ENCODE measurements around the gene ACOXL. TPM values are rescaled to one million over a fixed set of nuclear protein-coding genes. Genes with fewer than 3 reads are reported as not detected.

Gene ACOXL
- total and polyA plus RNA-seq, 9 of the 15 experiments (the other 6 are each of a cell fraction or from before 2014, with no cell fraction given): 0.31 to 0.56 TPM; not detected in 7

DNA sequence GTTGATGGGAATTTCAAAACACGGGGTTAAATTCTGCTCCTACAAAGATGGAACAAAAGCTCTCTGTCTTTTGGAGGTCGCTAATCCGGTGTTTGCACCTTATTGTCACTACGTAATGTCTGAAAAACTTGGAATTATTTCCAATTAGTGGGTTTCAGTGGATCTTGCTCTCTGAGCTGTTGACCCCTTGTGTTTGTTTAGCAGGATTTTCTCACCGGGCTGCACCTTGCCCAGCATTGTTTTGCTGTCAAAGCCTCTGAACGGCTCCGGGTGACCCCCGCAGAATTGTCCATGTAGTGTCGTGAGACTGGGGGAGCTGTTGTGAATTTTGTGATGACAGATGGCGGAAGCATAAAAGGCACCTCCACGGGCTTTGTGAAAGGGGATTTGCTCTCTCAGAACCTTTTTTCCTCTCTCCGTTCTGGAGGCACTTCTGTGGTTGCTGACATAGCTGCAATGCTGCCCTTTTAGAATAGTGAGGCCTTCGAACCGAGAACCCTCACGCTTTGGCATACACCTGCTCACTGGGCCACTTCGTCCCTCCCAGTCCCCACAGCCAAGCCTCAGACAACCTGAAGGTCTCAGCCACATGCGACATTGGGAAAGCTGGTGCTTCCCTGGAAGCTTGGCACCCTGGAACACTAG is 129.4 kb downstream of the ACOXL start:
- TF ChIP-seq, protein P1, sequence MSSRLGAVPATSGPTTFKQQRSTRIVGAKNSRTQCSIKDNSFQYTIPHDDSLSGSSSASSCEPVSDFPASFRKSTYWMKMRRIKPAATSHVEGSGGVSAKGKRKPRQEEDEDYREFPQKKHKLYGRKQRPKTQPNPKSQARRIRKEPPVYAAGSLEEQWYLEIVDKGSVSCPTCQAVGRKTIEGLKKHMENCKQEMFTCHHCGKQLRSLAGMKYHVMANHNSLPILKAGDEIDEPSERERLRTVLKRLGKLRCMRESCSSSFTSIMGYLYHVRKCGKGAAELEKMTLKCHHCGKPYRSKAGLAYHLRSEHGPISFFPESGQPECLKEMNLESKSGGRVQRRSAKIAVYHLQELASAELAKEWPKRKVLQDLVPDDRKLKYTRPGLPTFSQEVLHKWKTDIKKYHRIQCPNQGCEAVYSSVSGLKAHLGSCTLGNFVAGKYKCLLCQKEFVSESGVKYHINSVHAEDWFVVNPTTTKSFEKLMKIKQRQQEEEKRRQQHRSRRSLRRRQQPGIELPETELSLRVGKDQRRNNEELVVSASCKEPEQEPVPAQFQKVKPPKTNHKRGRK (tag; IDR thresholded peaks at IDR 0.05): no peak
- TF ChIP-seq, protein P2, sequence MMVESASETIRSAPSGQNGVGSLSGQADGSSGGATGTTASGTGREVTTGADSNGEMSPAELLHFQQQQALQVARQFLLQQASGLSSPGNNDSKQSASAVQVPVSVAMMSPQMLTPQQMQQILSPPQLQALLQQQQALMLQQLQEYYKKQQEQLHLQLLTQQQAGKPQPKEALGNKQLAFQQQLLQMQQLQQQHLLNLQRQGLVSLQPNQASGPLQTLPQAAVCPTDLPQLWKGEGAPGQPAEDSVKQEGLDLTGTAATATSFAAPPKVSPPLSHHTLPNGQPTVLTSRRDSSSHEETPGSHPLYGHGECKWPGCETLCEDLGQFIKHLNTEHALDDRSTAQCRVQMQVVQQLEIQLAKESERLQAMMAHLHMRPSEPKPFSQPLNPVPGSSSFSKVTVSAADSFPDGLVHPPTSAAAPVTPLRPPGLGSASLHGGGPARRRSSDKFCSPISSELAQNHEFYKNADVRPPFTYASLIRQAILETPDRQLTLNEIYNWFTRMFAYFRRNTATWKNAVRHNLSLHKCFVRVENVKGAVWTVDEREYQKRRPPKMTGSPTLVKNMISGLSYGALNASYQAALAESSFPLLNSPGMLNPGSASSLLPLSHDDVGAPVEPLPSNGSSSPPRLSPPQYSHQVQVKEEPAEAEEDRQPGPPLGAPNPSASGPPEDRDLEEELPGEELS (CRISPR knock-in tag; IDR thresholded peaks at IDR 0.05; ENCODE audit: borderline replicate concordance): no peak
- TF ChIP-seq RBBP5 (IDR thresholded peaks at IDR 0.05; ENCODE audit: borderline replicate concordance, insufficient read depth, low read length, poor library complexity, severe bottlenecking) (no peak), GTF2A2 (tag; IDR thresholded peaks at IDR 0.05) (no peak), BMI1 (IDR thresholded peaks at IDR 0.05; ENCODE audit: low read length) (no peak), CC2D1A (IDR thresholded peaks at IDR 0.05) (no peak), SREBF2 (CRISPR knock-in tag; IDR thresholded peaks at IDR 0.05) (no peak), HIVEP1 (CRISPR knock-in tag; IDR thresholded peaks at IDR 0.05) (no peak), BACH1 (tag; IDR thresholded peaks at IDR 0.05) (no peak)
- TF ChIP-seq, protein P3, sequence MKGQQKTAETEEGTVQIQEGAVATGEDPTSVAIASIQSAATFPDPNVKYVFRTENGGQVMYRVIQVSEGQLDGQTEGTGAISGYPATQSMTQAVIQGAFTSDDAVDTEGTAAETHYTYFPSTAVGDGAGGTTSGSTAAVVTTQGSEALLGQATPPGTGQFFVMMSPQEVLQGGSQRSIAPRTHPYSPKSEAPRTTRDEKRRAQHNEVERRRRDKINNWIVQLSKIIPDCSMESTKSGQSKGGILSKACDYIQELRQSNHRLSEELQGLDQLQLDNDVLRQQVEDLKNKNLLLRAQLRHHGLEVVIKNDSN (CRISPR knock-in tag; IDR thresholded peaks at IDR 0.05): no peak

More for the DNA sequence above, 129.4 kb downstream of the ACOXL start:
- Histone ChIP-seq H3K36me3 (ENCODE audit: control insufficient read depth, insufficient read depth, low read length) (no peaks in the 10 kb centered on the region), H3K4me1 (replicated peaks in 1 of 2; ENCODE audit: control insufficient read depth in 2 of 2, insufficient read depth in 2 of 2, low read length in 2 of 2) (no peaks in the 10 kb centered on the region), H4K20me1 (replicated peaks; ENCODE audit: control insufficient read depth, insufficient read depth, low read length) (no peaks in the 10 kb centered on the region), H3K4me3 (no peak overlapping the region), H3K79me2 (ENCODE audit: control insufficient read depth, insufficient read depth, low read length) (no peaks in the 10 kb centered on the region), H3K9ac (ENCODE audit: insufficient read depth in 1 of 2, low read depth in 2 of 2, low read length in 2 of 2) (no peak overlapping the region), H3K27ac (ENCODE audit: extremely low read depth, low read depth, low read length) (no peak overlapping the region), H2AFZ (ENCODE audit: low read depth, low read length) (no peak overlapping the region), H3K4me2 (ENCODE audit: insufficient read depth, low read length) (no peak overlapping the region), H3K9me3 (replicated peaks; ENCODE audit: control insufficient read depth, insufficient read depth, low read depth, low read length) (no peaks in the 10 kb centered on the region), H3K27me3 (ENCODE audit: control insufficient read depth in 2 of 2, insufficient read depth in 2 of 2, low read length in 2 of 2) (peaks cover 33 to 64% of the 10 kb centered on the region in 2 experiments), H3K9me1 (ENCODE audit: control insufficient read depth, insufficient read depth, low read length) (no peaks in the 10 kb centered on the region)
- no TSS peak for BruUV-seq (replicated peaks)
- in situ Hi-C loops (cut with MboI) (no loop called here), intact Hi-C loops (cut with micrococcal nuclease) (no loop called here)
- DNase-seq (ENCODE audit: extremely low read depth in 1 of 4, low spot score in 3 of 4): no peak
- FAIRE-seq: no peak
- ChIA-PET POLR2A (interaction anchor here (1.5 kb wide), 1 partner anchor 10 kb away, joined by 5 read pairs; no protein-coding TSS in a partner anchor), CTCF (ENCODE audit: low intra/inter-chr PET ratio) (no interaction called here)
- no peak for ATAC-seq
- 1% methylated on average over 16 of the region's 17 CpGs for WGBS (ENCODE audit: insufficient coverage, low coverage, missing lambda C conversion rate)

Data from K562 (cell line).